22Rv1 (cell line): ENCODE results near the gene GTPBP4.

Source experiments
- CTCF ChIP-seq: fragments of 450-650 bp; IDR thresholded peaks from 2 replicates; pipeline ENCODE4 v1.5.1; 2017; ENCODE audit warnings: mild to moderate bottlenecking
- ZFX ChIP-seq: fragments of 450-650 bp; IDR thresholded peaks from 2 replicates; pipeline ENCODE4 v1.6.1; 2017; ENCODE audit warnings: antibody characterized with exemption, borderline replicate concordance

- TF ChIP-seq ZFX (no peak), CTCF (no peak)
These were observed 7.7 kb upstream of the GTPBP4 start for GRCh38 chr10:980468-981093.
